Vagina (tissue), 2 donors: ENCODE measurements around the gene CMYA5. TPM values are rescaled to one million over a fixed set of nuclear protein-coding genes. Genes with fewer than 3 reads are reported as not detected.

Experiments used
- DNase-seq, 2 donors: peaks; one replicate each; pipeline ENCODE4 v3.0.0-alpha.2; 2017; ENCODE audit errors: extremely low spot score in 2 of 2
- H3K27ac ChIP-seq: fragments of 200-600 bp; sonication (generic); one replicate; pipeline ENCODE4 v1.5.1; 2019
- H3K27me3 ChIP-seq: fragments of 200-600 bp; sonication (generic); one replicate; pipeline ENCODE4 v1.5.1; 2019
- H3K36me3 ChIP-seq, 2 donors: fragments of 200-600 bp; sonication (generic); one replicate each; pipeline ENCODE4 v1.5.1; 2017 to 2019
- H3K4me1 ChIP-seq: fragments of 200-600 bp; sonication (generic); one replicate; pipeline ENCODE4 v1.5.1; 2019
- H3K4me3 ChIP-seq, 2 donors: fragments of 200-600 bp; sonication (generic); 1 replicate in 1 of 2; 2 replicates in 1 of 2; pipeline ENCODE4 v1.5.1; 2016 to 2019
- H3K9me3 ChIP-seq: fragments of 200-600 bp; sonication (generic); one replicate; pipeline ENCODE4 v1.5.1; 2019
- POLR2A ChIP-seq, 2 donors: fragments of 450-650 bp; IDR thresholded peaks; one replicate each; pipeline ENCODE4 v1.6.1; 2017; ENCODE audit warnings: antibody characterized with exemption in 2 of 2, mild to moderate bottlenecking in 2 of 2, moderate library complexity in 2 of 2
- POLR2AphosphoS5 ChIP-seq, 2 donors: sonication (generic); formaldehyde crosslinking; IDR thresholded peaks; one replicate each; pipeline ENCODE4 v1.9.0; 2017; ENCODE audit warnings: antibody characterized with exemption in 2 of 2, mild to moderate bottlenecking in 2 of 2, low read depth in 1 of 2; ENCODE audit not compliant: insufficient read depth in 1 of 2
- intact Hi-C: fragments of 100-400 bp; cut with DNase I; formaldehyde crosslinking; loops from one replicate; pipeline ENCODE4 v1.15.1; 2023
- total RNA-seq: library from RNA; depleted of rRNA; stranded (reverse); fragments of >200 nt; gene quantifications from one replicate; pipeline ENCODE4 v1.2.3, GENCODE V29; 2016
- TF ChIP-seq, protein P1 (sequence below), 3 experiments: fragments of 450-650 bp in 2 of 3; fragments of 200-600 bp in 1 of 3; sonication (generic) in 1 of 3; IDR thresholded peaks; one replicate each; pipeline ENCODE4 v1.5.1; 2017 to 2019; ENCODE audit warnings: antibody characterized with exemption in 3 of 3, mild to moderate bottlenecking in 2 of 3, moderate library complexity in 2 of 3

Gene CMYA5
- total RNA-seq, 1 donor from 2014 or later, result 10.1 TPM

DNA sequence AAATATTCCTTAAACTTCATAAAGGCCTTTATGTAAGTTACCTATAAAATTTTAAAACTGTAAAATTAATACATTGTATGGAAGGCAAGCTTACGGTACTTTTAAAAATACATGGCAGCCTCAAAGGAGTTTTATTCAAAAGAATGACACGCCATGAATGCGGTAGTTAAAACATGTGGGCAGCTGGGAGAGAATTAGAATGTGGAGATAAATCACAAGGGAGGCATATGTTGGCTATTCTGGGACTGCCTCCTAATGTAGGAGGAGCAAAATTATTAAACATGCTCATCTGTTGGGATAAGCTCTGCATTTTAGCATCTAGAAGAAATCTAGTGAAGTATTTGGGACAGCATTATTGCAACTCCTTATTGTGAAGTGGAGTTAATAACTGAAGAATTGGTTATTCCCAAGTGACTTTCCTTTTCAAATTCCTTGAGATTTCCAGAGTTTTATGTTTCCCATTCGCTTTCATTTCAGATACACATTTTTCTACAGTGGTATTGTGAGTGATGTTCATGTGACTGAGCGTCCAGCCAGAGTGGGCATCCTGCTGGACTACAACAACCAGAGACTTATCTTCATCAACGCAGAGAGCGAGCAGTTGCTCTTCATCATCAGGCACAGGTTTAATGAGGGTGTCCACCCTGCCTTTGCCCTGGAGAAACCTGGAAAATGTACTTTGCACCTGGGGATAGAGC lies 109.4 kb downstream of the CMYA5 start:
- H3K27me3 ChIP-seq, result no peaks in the 10 kb centered on the region
- intact Hi-C loops, result no loop called here
- TF ChIP-seq, protein P1, sequence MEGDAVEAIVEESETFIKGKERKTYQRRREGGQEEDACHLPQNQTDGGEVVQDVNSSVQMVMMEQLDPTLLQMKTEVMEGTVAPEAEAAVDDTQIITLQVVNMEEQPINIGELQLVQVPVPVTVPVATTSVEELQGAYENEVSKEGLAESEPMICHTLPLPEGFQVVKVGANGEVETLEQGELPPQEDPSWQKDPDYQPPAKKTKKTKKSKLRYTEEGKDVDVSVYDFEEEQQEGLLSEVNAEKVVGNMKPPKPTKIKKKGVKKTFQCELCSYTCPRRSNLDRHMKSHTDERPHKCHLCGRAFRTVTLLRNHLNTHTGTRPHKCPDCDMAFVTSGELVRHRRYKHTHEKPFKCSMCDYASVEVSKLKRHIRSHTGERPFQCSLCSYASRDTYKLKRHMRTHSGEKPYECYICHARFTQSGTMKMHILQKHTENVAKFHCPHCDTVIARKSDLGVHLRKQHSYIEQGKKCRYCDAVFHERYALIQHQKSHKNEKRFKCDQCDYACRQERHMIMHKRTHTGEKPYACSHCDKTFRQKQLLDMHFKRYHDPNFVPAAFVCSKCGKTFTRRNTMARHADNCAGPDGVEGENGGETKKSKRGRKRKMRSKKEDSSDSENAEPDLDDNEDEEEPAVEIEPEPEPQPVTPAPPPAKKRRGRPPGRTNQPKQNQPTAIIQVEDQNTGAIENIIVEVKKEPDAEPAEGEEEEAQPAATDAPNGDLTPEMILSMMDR (IDR thresholded peaks at IDR 0.05), result no peak
- no peak for TF ChIP-seq POLR2AphosphoS5 (IDR thresholded peaks at IDR 0.05; ENCODE audit: insufficient read depth in 1 of 2, low read depth in 1 of 2)
- no peak for TF ChIP-seq POLR2A (IDR thresholded peaks at IDR 0.05)
- no peak overlapping the region for H3K4me3 ChIP-seq
- no peak overlapping the region for H3K27ac ChIP-seq
- no peaks in the 10 kb centered on the region for H3K36me3 ChIP-seq
- no peaks in the 10 kb centered on the region for H3K4me1 ChIP-seq
- no peak for DNase-seq
- no peaks in the 10 kb centered on the region for H3K9me3 ChIP-seq

DNA sequence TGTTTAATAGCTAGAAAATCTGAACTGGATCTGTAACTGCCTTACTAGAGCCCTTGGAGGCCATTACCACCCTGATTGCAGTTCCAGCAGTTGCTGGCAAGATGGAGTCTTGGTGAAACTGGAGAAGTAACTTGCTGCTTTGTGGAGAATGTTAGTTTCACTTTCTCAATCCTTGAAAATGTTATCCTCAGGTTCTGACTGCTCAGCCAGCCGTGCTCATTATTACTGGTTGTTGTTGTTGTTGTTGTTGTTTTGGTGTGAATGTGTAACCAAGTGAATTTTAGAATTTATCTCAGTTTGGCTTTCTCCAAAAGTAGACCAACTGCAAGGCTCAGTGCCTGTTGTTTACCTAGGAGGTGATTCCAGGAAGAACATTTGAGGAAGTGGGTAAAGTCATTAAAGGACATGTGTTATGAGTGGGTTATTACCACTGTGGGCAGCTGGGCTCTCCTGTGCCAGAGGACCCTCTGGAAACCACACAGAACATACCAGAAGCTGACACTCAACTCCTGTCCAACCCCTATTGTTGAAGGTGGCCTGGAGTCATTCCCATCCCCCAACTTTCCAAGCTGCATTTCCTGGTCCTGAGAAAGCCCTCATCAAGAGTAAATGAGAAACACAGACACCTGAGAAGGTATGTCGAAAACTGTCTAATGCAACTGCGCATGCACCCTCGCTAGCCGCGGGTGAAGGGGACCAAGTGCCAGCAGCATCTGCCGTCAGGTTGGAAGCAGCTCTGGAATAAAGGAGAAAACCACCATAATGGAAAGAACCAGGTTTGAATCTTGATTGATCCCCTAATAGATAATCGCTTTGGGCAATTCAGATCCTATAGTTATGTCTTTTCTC lies 111.6 kb downstream of the CMYA5 start:
- no peak overlapping the region for H3K4me3 ChIP-seq
- no peaks in the 10 kb centered on the region for H3K4me1 ChIP-seq
- intact Hi-C loops, result no loop called here
- H3K27ac ChIP-seq, result no peak overlapping the region
- H3K27me3 ChIP-seq, result no peaks in the 10 kb centered on the region
- H3K36me3 ChIP-seq, result no peaks in the 10 kb centered on the region
- TF ChIP-seq POLR2A (IDR thresholded peaks at IDR 0.05), result no peak
- no peak for TF ChIP-seq POLR2AphosphoS5 (IDR thresholded peaks at IDR 0.05; ENCODE audit: insufficient read depth in 1 of 2, low read depth in 1 of 2)
- TF ChIP-seq, protein P1 (IDR thresholded peaks at IDR 0.05), result no peak
- DNase-seq, result no peak
- H3K9me3 ChIP-seq, result no peaks in the 10 kb centered on the region

DNA sequence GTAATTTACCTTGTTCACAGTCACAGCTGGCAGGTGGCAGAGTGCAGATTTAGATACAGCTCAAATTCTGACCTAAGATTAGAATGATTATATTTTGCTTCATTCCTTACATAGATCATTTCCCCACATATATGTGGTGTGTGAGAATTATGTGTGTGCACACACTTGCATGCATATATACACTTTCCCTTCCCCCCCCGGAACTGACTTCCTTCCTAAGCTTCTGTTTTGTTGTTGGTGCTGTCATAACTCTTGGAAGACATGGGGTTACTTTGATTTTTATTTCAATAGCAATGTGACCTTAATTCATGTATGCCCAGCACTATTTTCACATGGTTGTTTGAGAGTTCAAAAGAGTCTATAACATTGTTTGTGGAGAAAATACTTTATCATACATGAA lies 112.8 kb downstream of the CMYA5 start:
- H3K9me3 ChIP-seq, result no peaks in the 10 kb centered on the region
- TF ChIP-seq POLR2A (IDR thresholded peaks at IDR 0.05) (no peak), POLR2AphosphoS5 (IDR thresholded peaks at IDR 0.05; ENCODE audit: insufficient read depth in 1 of 2, low read depth in 1 of 2) (no peak)
- TF ChIP-seq, protein P1 (IDR thresholded peaks at IDR 0.05), result no peak
- DNase-seq, result no peak

DNA sequence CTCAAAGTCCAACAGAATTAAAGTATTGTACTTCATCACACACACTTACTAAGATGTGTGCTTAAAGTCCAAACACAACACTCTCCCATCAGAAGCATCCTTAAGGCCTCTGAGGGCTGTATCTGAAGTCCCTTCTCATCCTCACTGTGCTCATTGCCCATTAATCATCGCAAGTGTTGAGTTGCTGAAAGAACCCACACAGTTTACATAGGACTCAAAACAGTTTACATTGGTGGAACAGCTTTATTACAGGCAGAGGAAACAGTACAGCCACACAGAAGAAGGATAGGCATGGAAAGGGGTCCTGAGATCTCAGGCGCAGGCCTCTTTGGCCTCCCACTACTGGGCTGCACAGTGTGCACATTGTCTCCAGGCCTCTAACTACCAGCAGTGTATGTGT lies 113.4 kb downstream of the CMYA5 start:
- H3K4me3 ChIP-seq, result no peak overlapping the region
- no peak overlapping the region for H3K27ac ChIP-seq
- DNase-seq, result no peak
- no peaks in the 10 kb centered on the region for H3K4me1 ChIP-seq
- H3K27me3 ChIP-seq, result no peaks in the 10 kb centered on the region
- intact Hi-C loops, result no loop called here
- H3K36me3 ChIP-seq, result no peaks in the 10 kb centered on the region
- no peaks in the 10 kb centered on the region for H3K9me3 ChIP-seq
- TF ChIP-seq POLR2A (IDR thresholded peaks at IDR 0.05), result no peak

More for the DNA sequence above, 112.8 kb downstream of the CMYA5 start:
- no peaks in the 10 kb centered on the region for H3K4me1 ChIP-seq
- intact Hi-C loops, result no loop called here
- no peaks in the 10 kb centered on the region for H3K27me3 ChIP-seq
- H3K27ac ChIP-seq, result no peak overlapping the region
- no peak overlapping the region for H3K4me3 ChIP-seq
- no peaks in the 10 kb centered on the region for H3K36me3 ChIP-seq

DNA sequence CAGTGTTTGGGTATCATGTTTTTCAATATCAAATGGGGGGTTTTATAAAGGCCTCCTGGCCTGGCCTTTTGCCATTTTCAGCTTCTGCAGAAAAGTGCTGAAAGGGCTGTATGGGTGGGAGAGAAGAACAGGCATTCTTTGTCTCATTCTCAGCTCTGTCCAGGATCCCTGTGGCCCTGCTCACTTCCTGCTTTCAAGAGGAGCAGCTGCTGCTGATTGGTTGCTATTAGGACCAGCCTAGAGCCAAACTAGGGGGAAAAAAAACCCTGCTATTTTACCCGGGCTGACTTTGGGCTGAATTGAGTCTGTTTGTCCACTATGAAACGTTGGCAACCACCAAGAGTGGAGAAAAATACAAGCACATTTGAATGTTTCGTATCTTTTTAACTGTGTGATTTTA lies 117.1 kb downstream of the CMYA5 start:
- intact Hi-C loops, result no loop called here
- Histone ChIP-seq H3K4me3 (no peak overlapping the region), H3K9me3 (no peaks in the 10 kb centered on the region), H3K36me3 (no peaks in the 10 kb centered on the region), H3K27me3 (no peaks in the 10 kb centered on the region), H3K4me1 (no peaks in the 10 kb centered on the region), H3K27ac (no peak overlapping the region)
- no peak for DNase-seq
- TF ChIP-seq, protein P1 (IDR thresholded peaks at IDR 0.05), result no peak
- no peak for TF ChIP-seq POLR2A (IDR thresholded peaks at IDR 0.05)
- no peak for TF ChIP-seq POLR2AphosphoS5 (IDR thresholded peaks at IDR 0.05; ENCODE audit: insufficient read depth in 1 of 2, low read depth in 1 of 2)
